Brain pericyte (primary cell): Measurements from ENCODE around the gene LTF.
"Not testable (repeated sequence)": the region's sequence is repeated elsewhere in the genome, so short reads cannot be mapped to it uniquely, and the experiment has no call there.

Experiments
- DNase-seq: peaks from one replicate; pipeline ENCODE4 v3.0.0-alpha.2; 2012; ENCODE audit warnings: low read depth, low spot score

Gene LTF

GRCh38 chr3:46416125-46416810, 48.4 kb downstream of the LTF start:
- DNase-seq, result no peak

GRCh38 chr3:46414739-46415138, 50.0 kb downstream of the LTF start:
- DNase-seq, result no peak

GRCh38 chr3:46413951-46414350, 50.8 kb downstream of the LTF start:
- no peak for DNase-seq

- DNase-seq, result no peak
Observed at GRCh38 chr3:46412786-46413298, 51.9 kb downstream of the LTF start.

- no peak for DNase-seq
Observed at GRCh38 chr3:46411271-46411670, 53.4 kb downstream of the LTF start.

GRCh38 chr3:46410669-46411068, 54.0 kb downstream of the LTF start:
- DNase-seq, result no peak

GRCh38 chr3:46409739-46410489, 54.8 kb downstream of the LTF start:
- DNase-seq, result no peak

GRCh38 chr3:46408853-46409252, 55.9 kb downstream of the LTF start:
- no peak for DNase-seq

- DNase-seq, result no peak
Observed at GRCh38 chr3:46407970-46408369, 56.7 kb downstream of the LTF start.

GRCh38 chr3:46406788-46407611, 57.7 kb downstream of the LTF start, which contains the start of the genes CCR5AS and CCRL2:
Gene CCR5AS (minus strand): TSS chr3:46407066.
Gene CCRL2 (plus strand): TSS chr3:46407259. CDS start chr3:46408080, 821 bp downstream.
- DNase-seq, result peak; percentile 33

GRCh38 chr3:46406443-46406787, 58.3 kb downstream of the LTF start:
- DNase-seq, result no peak

- DNase-seq, result no peak
Observed at GRCh38 chr3:46405301-46406019, 59.2 kb downstream of the LTF start.

GRCh38 chr3:46402902-46403301, 61.8 kb downstream of the LTF start:
- not testable (repeated sequence) for DNase-seq

GRCh38 chr3:46401579-46401978, 63.1 kb downstream of the LTF start:
- no peak for DNase-seq

- DNase-seq, result no peak
Observed at GRCh38 chr3:46400846-46401245, 63.9 kb downstream of the LTF start.

GRCh38 chr3:46400000-46400734, 64.5 kb downstream of the LTF start:
- DNase-seq, result no peak

- DNase-seq, result no peak
Observed at GRCh38 chr3:46399557-46399956, 65.1 kb downstream of the LTF start.

GRCh38 chr3:46399098-46399497, 65.6 kb downstream of the LTF start:
- no peak for DNase-seq

GRCh38 chr3:46398186-46398955, 66.3 kb downstream of the LTF start:
- DNase-seq, result no peak

GRCh38 chr3:46397111-46397510, 67.6 kb downstream of the LTF start:
- no peak for DNase-seq
